Trophoblast cell (in vitro differentiated cells and primary cell): Measurements from ENCODE around the gene HSPBP1.

ENCODE experiments used
- DNase-seq, 2 donors: peaks; one replicate each; pipeline ENCODE4 v3.0.0-alpha.2; 2016
- H2AFZ ChIP-seq: 2 replicates; pipeline ENCODE4 v1.6.1; 2013; ENCODE audit warnings: low read length, moderate library complexity, mild to moderate bottlenecking; ENCODE audit not compliant: insufficient read depth, poor library complexity
- H2AK5ac ChIP-seq: 2 replicates; pipeline ENCODE4 v1.6.1; 2013; ENCODE audit warnings: mild to moderate bottlenecking, low read length
- H2BK120ac ChIP-seq: 2 replicates; pipeline ENCODE4 v1.6.1; 2013; ENCODE audit warnings: low read length, mild to moderate bottlenecking, moderate library complexity; ENCODE audit not compliant: insufficient read depth, poor library complexity
- H2BK12ac ChIP-seq: 2 replicates; pipeline ENCODE4 v1.6.1; 2013; ENCODE audit warnings: mild to moderate bottlenecking, low read length, moderate library complexity
- H2BK5ac ChIP-seq: 2 replicates; pipeline ENCODE4 v1.6.1; 2013; ENCODE audit warnings: low read length, low read depth, moderate library complexity, mild to moderate bottlenecking; ENCODE audit not compliant: poor library complexity
- H3K14ac ChIP-seq: 2 replicates; pipeline ENCODE4 v1.6.1; 2013; ENCODE audit warnings: mild to moderate bottlenecking, low read length
- H3K18ac ChIP-seq: 2 replicates; pipeline ENCODE4 v1.6.1; 2013; ENCODE audit warnings: mild to moderate bottlenecking, low read length
- H3K23ac ChIP-seq: 2 replicates; pipeline ENCODE4 v1.6.1; 2013; ENCODE audit warnings: low read length
- H3K27ac ChIP-seq: 2 replicates; pipeline ENCODE4 v1.5.1; 2013; ENCODE audit warnings: low read depth, mild to moderate bottlenecking, inconsistent platforms, low read length, moderate library complexity
- H3K27me3 ChIP-seq: 2 replicates; pipeline ENCODE4 v1.6.1; 2013; ENCODE audit warnings: inconsistent platforms, mild to moderate bottlenecking, low read length, moderate library complexity; ENCODE audit not compliant: insufficient read depth
- H3K36me3 ChIP-seq, 2 experiments: 1 replicate in 1 of 2; 2 replicates in 1 of 2; pipeline ENCODE4 v1.6.1; 2013; ENCODE audit warnings: low read length in 2 of 2, mild to moderate bottlenecking in 2 of 2, moderate library complexity in 1 of 2; ENCODE audit not compliant: insufficient read depth in 2 of 2, control insufficient read depth in 1 of 2
- H3K4ac ChIP-seq: 2 replicates; pipeline ENCODE4 v1.6.1; 2013; ENCODE audit warnings: low read depth, mild to moderate bottlenecking, low read length, moderate library complexity
- H3K4me1 ChIP-seq, 2 experiments: 1 replicate in 1 of 2; 2 replicates in 1 of 2; pipeline ENCODE4 v1.6.1; 2013; ENCODE audit warnings: low read length in 2 of 2, mild to moderate bottlenecking in 2 of 2, moderate library complexity in 1 of 2; ENCODE audit not compliant: insufficient read depth in 2 of 2, control insufficient read depth in 1 of 2
- H3K4me2 ChIP-seq: 2 replicates; pipeline ENCODE4 v1.6.1; 2013; ENCODE audit warnings: inconsistent platforms, mild to moderate bottlenecking, low read length, moderate library complexity
- H3K4me3 ChIP-seq: 2 replicates; pipeline ENCODE4 v1.5.1; 2013; ENCODE audit warnings: mild to moderate bottlenecking, low read depth, low read length, inconsistent platforms
- H3K79me1 ChIP-seq: one replicate; pipeline ENCODE4 v1.6.1; 2013; ENCODE audit warnings: low read length
- H3K79me2 ChIP-seq: 2 replicates; pipeline ENCODE4 v1.6.1; 2013; ENCODE audit warnings: low read length, mild to moderate bottlenecking; ENCODE audit not compliant: control insufficient read depth, insufficient read depth, poor library complexity
- H3K9ac ChIP-seq: 2 replicates; pipeline ENCODE4 v1.6.1; 2013; ENCODE audit warnings: mild to moderate bottlenecking, low read length
- H3K9me3 ChIP-seq: 2 replicates; pipeline ENCODE4 v1.6.1; 2013; ENCODE audit warnings: low read depth, mild to moderate bottlenecking, control low read depth, inconsistent platforms, low read length; ENCODE audit not compliant: insufficient read depth
- H4K12ac ChIP-seq: 2 replicates; pipeline ENCODE4 v1.6.1; 2013; ENCODE audit warnings: low read depth, mild to moderate bottlenecking, low read length, moderate library complexity
- H4K8ac ChIP-seq: 2 replicates; pipeline ENCODE4 v1.6.1; 2013; ENCODE audit warnings: low read depth, mild to moderate bottlenecking, low read length, moderate library complexity
- H4K91ac ChIP-seq: one replicate; pipeline ENCODE4 v1.6.1; 2013; ENCODE audit warnings: low read depth, mild to moderate bottlenecking, low read length, moderate library complexity
- WGBS: extraction: QIAGEN DNeasy Blood & Tissue Kit; methylation state at CpG from one replicate; pipeline ENCODE4 v1.1.7; 2013; ENCODE audit warnings: missing lambda C conversion rate; ENCODE audit not compliant: insufficient read length, insufficient coverage; ENCODE audit errors: extremely low coverage; 5-methylcytosine and 5-hydroxymethylcytosine counted together

HSPBP1 gene

DNA sequence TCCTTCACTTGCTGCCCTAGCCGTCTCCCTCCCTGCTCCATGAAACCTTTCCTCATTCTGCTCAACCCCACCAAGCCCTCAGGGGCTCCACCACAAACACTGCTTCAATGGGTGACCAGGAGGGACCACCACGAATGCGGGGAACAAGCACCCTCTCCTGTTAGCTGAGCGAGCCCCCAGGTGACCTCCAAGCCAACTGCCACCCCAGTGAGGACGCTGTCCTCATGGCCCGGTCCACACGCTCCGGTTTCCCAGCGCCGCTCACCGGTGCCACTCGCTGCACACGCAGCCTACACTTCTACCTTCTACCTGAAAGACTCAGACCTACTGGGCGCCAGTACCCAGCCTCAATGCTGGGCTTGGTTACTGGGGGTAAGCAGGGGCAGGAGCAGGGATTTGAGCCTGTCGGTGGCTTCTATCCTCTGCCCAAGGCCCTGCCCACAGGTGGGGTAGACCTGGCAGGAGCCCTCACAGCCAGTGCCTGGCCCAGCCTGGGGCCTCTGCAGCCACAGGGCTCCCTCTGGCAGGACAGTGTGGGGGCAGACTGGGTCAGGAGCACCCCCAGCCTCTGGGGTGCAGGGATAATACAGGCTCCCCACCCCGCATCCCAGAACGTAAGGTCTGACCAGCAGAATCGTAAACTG is 50.6 kb downstream of the HSPBP1 start:
- H3K4ac ChIP-seq: no peak overlapping the region
- H3K9me3 ChIP-seq: peaks cover 1% of the 10 kb centered on the region
- no peaks in the 10 kb centered on the region for H3K27me3 ChIP-seq
- H3K4me2 ChIP-seq: no peak overlapping the region
- H3K4me3 ChIP-seq: no peak overlapping the region
- no peak overlapping the region for H3K14ac ChIP-seq
- H2BK12ac ChIP-seq: no peak overlapping the region
- H3K4me1 ChIP-seq: no peaks in the 10 kb centered on the region
- no peak overlapping the region for H3K23ac ChIP-seq
- H3K27ac ChIP-seq: no peak overlapping the region
- H4K91ac ChIP-seq: no peak overlapping the region
- H3K79me1 ChIP-seq: no peaks in the 10 kb centered on the region
- H2BK120ac ChIP-seq: no peak overlapping the region
- WGBS: no CpG with 5 or more reads among the region's 18 CpGs
- no peak overlapping the region for H2AK5ac ChIP-seq
- H4K12ac ChIP-seq: no peak overlapping the region
- no peaks in the 10 kb centered on the region for H3K79me2 ChIP-seq
- peaks cover 62% of the 10 kb centered on the region in 2 experiments for H3K36me3 ChIP-seq
- H2BK5ac ChIP-seq: no peak overlapping the region
- no peak for DNase-seq
- H3K18ac ChIP-seq: no peak overlapping the region
- no peak overlapping the region for H4K8ac ChIP-seq
- H2AFZ ChIP-seq: no peak overlapping the region
- no peak overlapping the region for H3K9ac ChIP-seq

DNA sequence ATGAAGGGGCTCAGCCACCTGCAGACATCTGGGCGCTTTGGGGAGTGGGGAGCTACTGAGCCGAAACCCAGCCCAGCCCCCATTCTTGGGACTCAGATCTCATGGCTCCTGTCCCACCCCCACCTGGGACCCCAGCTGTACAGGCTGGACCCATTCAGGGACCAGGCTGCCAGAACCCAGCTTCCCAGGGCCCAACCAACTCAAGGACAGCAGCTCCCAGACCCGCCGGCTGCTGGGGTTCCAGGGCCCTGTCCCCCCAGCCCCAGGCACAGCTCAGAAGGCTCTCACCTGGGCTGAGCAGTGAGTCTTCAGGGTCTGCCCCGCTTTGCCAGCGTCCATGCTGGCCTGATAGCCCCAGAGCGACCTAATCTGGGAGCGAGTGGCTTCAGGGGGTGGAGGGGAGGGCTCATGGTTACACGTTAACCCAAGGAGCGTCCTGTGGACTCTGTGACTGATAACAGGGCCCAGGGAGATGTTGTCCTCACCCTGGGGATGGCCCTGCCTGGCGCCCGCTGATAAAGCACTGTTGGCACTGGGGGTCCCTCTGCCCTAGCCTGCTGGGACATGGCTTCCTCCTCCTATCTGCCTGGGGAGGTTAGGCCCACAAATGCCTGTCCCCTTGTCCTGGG is 51.4 kb downstream of the HSPBP1 start, which contains the start of gene TMEM86B:
Gene TMEM86B (minus strand): TSS at position 361 of the 629 bp plus-strand sequence. CDS start 22 bp downstream, at position 339.
- no peak within 1 kb of the TSS for H3K4me2 ChIP-seq
- H4K8ac ChIP-seq: no peak within 1 kb of the TSS
- H3K9me3 ChIP-seq: peaks cover 1% of the 10 kb centered on the region
- no peak within 1 kb of the TSS for H4K91ac ChIP-seq
- no peak within 1 kb of the TSS for H2BK120ac ChIP-seq
- H3K36me3 ChIP-seq: peaks cover 62 to 68% of the 10 kb centered on the region in 2 experiments
- WGBS: no CpG with 5 or more reads among the region's 12 CpGs
- H3K79me1 ChIP-seq: no peaks in the 10 kb centered on the region
- H2BK5ac ChIP-seq: no peak within 1 kb of the TSS
- H2AK5ac ChIP-seq: no peak within 1 kb of the TSS
- H3K14ac ChIP-seq: no peak within 1 kb of the TSS
- H3K27me3 ChIP-seq: no peaks in the 10 kb centered on the region
- H3K4me1 ChIP-seq: no peaks in the 10 kb centered on the region
- DNase-seq: no peak
- H3K23ac ChIP-seq: no peak within 1 kb of the TSS
- H3K27ac ChIP-seq: no peak within 1 kb of the TSS
- no peak within 1 kb of the TSS for H2AFZ ChIP-seq
- no peak within 1 kb of the TSS for H3K9ac ChIP-seq
- no peak within 1 kb of the TSS for H2BK12ac ChIP-seq
- H3K4me3 ChIP-seq: no peak within 1 kb of the TSS
- no peak within 1 kb of the TSS for H3K4ac ChIP-seq
- no peak within 1 kb of the TSS for H3K18ac ChIP-seq
- H4K12ac ChIP-seq: no peak within 1 kb of the TSS
- H3K79me2 ChIP-seq: no peaks in the 10 kb centered on the region

DNA sequence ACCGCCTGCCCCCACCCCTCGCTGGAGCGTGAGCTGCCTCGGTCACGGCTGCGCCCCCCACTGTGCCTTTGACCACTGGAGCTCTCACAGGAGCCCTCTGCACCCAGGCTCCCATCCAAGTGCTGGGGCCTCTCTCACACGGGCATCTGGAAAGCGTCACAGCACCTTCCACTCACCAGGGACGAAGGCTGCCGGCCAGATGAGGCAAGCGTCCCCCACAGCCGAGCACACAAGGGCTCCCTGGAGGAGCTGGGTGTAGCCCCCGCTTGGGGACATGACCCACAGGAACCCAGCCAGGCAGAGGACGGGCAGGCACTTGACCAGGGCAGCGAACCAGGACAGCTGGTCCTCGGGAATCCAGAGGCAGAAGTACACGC is 51.9 kb downstream of the HSPBP1 start:
- no peak overlapping the region for H2BK5ac ChIP-seq
- no peak overlapping the region for H4K8ac ChIP-seq
- no peak overlapping the region for H2AFZ ChIP-seq
- no peaks in the 10 kb centered on the region for H3K79me2 ChIP-seq
- no peak overlapping the region for H3K4me3 ChIP-seq
- peaks cover 62 to 66% of the 10 kb centered on the region in 2 experiments for H3K36me3 ChIP-seq
- H2BK12ac ChIP-seq: no peak overlapping the region
- no peak overlapping the region for H3K9ac ChIP-seq
- peaks cover 1% of the 10 kb centered on the region for H3K9me3 ChIP-seq
- DNase-seq: no peak
- H3K4ac ChIP-seq: no peak overlapping the region
- H2BK120ac ChIP-seq: no peak overlapping the region
- H4K12ac ChIP-seq: no peak overlapping the region
- H3K4me1 ChIP-seq: no peaks in the 10 kb centered on the region
- no peak overlapping the region for H3K23ac ChIP-seq
- H3K4me2 ChIP-seq: no peak overlapping the region
- H3K27me3 ChIP-seq: no peaks in the 10 kb centered on the region
- no CpG with 5 or more reads among the region's 17 CpGs for WGBS
- no peak overlapping the region for H3K27ac ChIP-seq
- no peaks in the 10 kb centered on the region for H3K79me1 ChIP-seq
- H3K14ac ChIP-seq: no peak overlapping the region
- no peak overlapping the region for H4K91ac ChIP-seq
- no peak overlapping the region for H2AK5ac ChIP-seq
- H3K18ac ChIP-seq: no peak overlapping the region

DNA sequence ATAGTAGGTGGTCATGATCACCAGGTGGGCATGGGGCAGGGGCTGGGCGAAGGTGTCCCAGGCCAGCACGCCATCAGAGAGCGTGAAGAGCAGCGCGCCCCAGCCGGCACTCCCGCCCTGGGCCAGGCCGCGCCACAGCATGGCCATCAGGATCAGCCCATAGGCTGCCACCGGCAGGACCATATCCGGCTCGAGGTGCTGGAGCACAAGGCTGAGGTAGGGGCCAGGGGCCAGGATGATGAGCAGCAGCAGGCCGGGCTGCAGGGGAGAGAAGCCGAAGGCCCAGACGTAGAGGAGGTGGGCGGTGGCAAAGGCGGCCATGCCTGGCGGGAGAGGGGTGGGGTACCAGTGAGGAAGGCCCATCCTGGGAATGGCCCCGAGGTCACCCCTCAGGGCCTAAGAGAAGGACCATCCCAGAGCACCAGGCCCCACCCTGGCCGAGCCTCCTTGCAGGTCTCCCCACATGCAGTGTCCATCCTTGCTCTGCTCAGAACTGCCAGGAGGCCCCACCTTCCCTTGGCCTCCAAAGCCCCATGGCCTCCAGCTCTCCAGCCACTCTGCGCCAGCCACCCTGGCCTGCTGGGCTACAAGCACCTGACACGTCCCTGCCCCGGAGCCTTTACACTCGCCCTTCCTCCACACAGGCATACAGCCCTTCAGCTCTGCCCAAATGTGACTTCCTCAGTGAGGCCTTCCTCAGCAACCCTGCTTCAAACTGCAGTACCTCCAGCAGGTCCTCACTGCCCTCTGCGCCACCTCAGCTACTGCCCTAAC is 52.5 kb downstream of the HSPBP1 start:
- DNase-seq: no peak
- Histone ChIP-seq H2BK12ac (no peak overlapping the region), H3K36me3 (peaks cover 60 to 61% of the 10 kb centered on the region in 2 experiments), H2AFZ (no peak overlapping the region), H2BK5ac (no peak overlapping the region), H3K9ac (no peak overlapping the region), H3K4me3 (no peak overlapping the region), H3K27me3 (no peaks in the 10 kb centered on the region), H3K9me3 (peaks cover 1% of the 10 kb centered on the region), H3K79me1 (no peaks in the 10 kb centered on the region), H3K27ac (no peak overlapping the region), H3K4me1 (no peaks in the 10 kb centered on the region), H4K12ac (no peak overlapping the region), H2AK5ac (no peak overlapping the region), H3K14ac (no peak overlapping the region), H3K4me2 (no peak overlapping the region), H3K4ac (no peak overlapping the region), H4K91ac (no peak overlapping the region), H2BK120ac (no peak overlapping the region), H3K23ac (no peak overlapping the region), H3K18ac (no peak overlapping the region), H3K79me2 (no peaks in the 10 kb centered on the region), H4K8ac (no peak overlapping the region)
- no CpG with 5 or more reads among the region's 25 CpGs for WGBS
